Measurements from ENCODE around the gene ZSCAN16. TPM values are rescaled to one million over a fixed set of nuclear protein-coding genes. Genes with fewer than 3 reads are reported as not detected.

Gene ZSCAN16
- total RNA-seq, 4 donors from 2014 or later, result 7.5 to 19.5 (median 9.5) TPM; not detected in 1

DNA sequence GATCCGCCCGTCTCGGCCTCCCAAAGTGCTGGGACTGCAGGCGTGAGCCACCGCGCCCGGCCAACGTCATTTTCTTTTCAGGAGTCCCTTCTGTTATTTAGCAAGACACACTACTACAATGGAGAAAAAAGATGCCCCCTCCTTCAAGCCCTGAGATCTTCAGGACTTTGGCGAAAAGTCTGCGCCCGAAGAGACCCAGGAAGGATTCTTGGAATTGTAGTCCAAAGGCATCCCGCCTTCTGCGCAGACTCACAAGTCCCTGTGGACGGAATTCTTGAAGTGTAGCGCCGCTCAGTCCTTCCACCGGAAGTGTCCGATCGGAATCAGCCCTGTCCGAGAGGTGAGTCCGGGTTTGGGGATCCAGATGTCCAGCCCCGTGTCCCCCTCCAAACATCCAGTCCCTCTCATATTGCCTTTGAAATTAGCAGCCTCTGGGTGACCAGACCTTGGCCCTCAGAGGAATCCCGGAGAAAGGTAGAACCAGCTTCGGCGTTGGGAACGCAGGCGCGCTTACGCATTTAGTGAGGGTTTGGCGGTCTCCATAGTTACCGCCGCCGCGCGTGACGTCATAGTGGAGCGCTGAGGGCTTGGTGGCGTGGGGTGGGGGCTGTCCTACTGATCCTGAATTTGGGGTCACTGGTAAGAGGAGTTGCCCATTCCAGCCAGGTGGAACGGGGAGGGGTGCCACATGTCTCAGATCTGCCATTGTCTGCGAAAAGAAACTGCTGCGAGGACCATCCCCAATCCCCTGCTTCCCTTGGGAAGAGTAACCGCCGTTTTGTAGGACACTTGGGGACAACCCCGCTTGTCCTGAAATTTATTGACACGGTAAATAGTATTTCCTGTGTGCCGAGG lies 43.6 kb upstream of the ZSCAN16 start:
- 1% methylated on average over 45 of the region's 46 CpGs; no CpG with 5 or more reads in 1 of the 2 donors for WGBS, 2 donors (ENCODE audit: low coverage in 1 of 2)
- peak overlapping the region; percentile 87 to 92 (median 88) for H3K27ac ChIP-seq
- H3K4me3 ChIP-seq, result peak overlapping the region; percentile 49 to 77 (median 58)
- no peaks in the 10 kb centered on the region for H3K9me3 ChIP-seq
- peak; percentile 95 for DNase-seq
- TF ChIP-seq POLR2A (IDR thresholded peaks at IDR 0.05) (no peak), EP300 (IDR thresholded peaks at IDR 0.05; ENCODE audit: low read depth) (no peak), POLR2AphosphoS5 (IDR thresholded peaks at IDR 0.05) (peak; percentile 58 to 85 (median 69))
- TF ChIP-seq, protein P1, sequence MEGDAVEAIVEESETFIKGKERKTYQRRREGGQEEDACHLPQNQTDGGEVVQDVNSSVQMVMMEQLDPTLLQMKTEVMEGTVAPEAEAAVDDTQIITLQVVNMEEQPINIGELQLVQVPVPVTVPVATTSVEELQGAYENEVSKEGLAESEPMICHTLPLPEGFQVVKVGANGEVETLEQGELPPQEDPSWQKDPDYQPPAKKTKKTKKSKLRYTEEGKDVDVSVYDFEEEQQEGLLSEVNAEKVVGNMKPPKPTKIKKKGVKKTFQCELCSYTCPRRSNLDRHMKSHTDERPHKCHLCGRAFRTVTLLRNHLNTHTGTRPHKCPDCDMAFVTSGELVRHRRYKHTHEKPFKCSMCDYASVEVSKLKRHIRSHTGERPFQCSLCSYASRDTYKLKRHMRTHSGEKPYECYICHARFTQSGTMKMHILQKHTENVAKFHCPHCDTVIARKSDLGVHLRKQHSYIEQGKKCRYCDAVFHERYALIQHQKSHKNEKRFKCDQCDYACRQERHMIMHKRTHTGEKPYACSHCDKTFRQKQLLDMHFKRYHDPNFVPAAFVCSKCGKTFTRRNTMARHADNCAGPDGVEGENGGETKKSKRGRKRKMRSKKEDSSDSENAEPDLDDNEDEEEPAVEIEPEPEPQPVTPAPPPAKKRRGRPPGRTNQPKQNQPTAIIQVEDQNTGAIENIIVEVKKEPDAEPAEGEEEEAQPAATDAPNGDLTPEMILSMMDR (IDR thresholded peaks at IDR 0.05), result no peak
- intact Hi-C loops (cut with DNase I; ENCODE audit: low total_unique reads), result no loop called here
- H3K27me3 ChIP-seq, result no peaks in the 10 kb centered on the region
- peaks cover 0 to 6% (median 0%) of the 10 kb centered on the region in 4 donors for H3K36me3 ChIP-seq
- H3K4me1 ChIP-seq, result peaks cover 0 to 18% (median 9%) of the 10 kb centered on the region in 4 donors
- in situ Hi-C loops (cut with MboI; ENCODE audit: low pct_ligation_motif_present in 1 of 4, low pct_unique_long_range_greater_than_20kb in 1 of 4, low sequenced_read_pairs in 3 of 4), result no loop called here

DNA sequence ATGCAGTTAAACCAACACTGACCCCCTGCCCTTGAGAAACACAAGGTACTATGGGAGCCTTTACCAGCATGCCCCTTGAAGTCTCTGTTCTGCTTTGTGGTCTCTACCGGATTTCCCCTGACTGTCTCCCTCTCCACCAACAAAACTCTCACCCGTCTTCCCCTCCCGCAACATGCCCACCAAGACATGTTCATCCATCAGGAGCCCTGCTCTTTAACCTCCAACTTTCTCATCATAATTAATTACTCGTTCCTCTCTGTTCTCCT lies 43.0 kb upstream of the ZSCAN16 start:
- peak overlapping the region; percentile 49 to 77 (median 58) for H3K4me3 ChIP-seq
- no peaks in the 10 kb centered on the region for H3K9me3 ChIP-seq
- 11 to 15% methylated on average over 3 to 4 of the region's 4 CpGs for WGBS, 2 donors (ENCODE audit: low coverage in 1 of 2)
- TF ChIP-seq POLR2A (IDR thresholded peaks at IDR 0.05) (no peak), EP300 (IDR thresholded peaks at IDR 0.05; ENCODE audit: low read depth) (no peak), POLR2AphosphoS5 (IDR thresholded peaks at IDR 0.05) (no peak)
- TF ChIP-seq, protein P1 (IDR thresholded peaks at IDR 0.05), result no peak
- intact Hi-C loops (cut with DNase I; ENCODE audit: low total_unique reads) (no loop called here), in situ Hi-C loops (cut with MboI; ENCODE audit: low pct_ligation_motif_present in 1 of 4, low pct_unique_long_range_greater_than_20kb in 1 of 4, low sequenced_read_pairs in 3 of 4) (no loop called here)
- H3K27ac ChIP-seq, result peak overlapping the region; percentile 87 to 92 (median 88)
- peaks cover 0 to 11% (median 0%) of the 10 kb centered on the region in 4 donors for H3K36me3 ChIP-seq
- DNase-seq, result peak; percentile 20
- peaks cover 0 to 18% (median 9%) of the 10 kb centered on the region in 4 donors for H3K4me1 ChIP-seq
- H3K27me3 ChIP-seq, result no peaks in the 10 kb centered on the region

DNA sequence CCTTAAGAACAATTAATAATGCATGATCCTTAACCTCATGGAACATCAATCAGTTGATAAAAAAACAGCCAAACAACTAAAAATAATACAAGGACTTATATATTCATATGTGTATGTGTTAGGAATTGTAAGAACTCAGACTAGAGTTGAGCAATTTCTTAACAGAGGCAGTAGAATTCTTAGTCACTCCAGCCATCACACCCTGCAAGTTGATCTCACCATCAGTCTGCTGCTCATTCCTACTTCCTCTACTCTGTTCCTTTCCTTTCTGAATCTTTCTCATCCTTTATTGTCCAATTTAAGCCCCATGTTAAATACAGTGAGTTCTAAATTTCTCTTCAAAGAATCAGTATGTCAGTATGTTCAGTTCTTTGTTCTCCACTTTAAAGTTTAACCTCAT lies 41.5 kb upstream of the ZSCAN16 start:
- Histone ChIP-seq H3K27me3 (no peaks in the 10 kb centered on the region), H3K4me1 (peaks cover 0 to 18% (median 9%) of the 10 kb centered on the region in 4 donors), H3K27ac (no peak overlapping the region), H3K9me3 (no peaks in the 10 kb centered on the region), H3K36me3 (peaks cover 0 to 25% (median 2%) of the 10 kb centered on the region in 4 donors), H3K4me3 (no peak overlapping the region)
- TF ChIP-seq POLR2A (IDR thresholded peaks at IDR 0.05) (no peak), EP300 (IDR thresholded peaks at IDR 0.05; ENCODE audit: low read depth) (no peak)
- TF ChIP-seq, protein P1 (IDR thresholded peaks at IDR 0.05), result no peak
- intact Hi-C loops (cut with DNase I; ENCODE audit: low total_unique reads), result no loop called here
- no peak for DNase-seq
- in situ Hi-C loops (cut with MboI; ENCODE audit: low pct_ligation_motif_present in 1 of 4, low pct_unique_long_range_greater_than_20kb in 1 of 4, low sequenced_read_pairs in 3 of 4), result no loop called here

DNA sequence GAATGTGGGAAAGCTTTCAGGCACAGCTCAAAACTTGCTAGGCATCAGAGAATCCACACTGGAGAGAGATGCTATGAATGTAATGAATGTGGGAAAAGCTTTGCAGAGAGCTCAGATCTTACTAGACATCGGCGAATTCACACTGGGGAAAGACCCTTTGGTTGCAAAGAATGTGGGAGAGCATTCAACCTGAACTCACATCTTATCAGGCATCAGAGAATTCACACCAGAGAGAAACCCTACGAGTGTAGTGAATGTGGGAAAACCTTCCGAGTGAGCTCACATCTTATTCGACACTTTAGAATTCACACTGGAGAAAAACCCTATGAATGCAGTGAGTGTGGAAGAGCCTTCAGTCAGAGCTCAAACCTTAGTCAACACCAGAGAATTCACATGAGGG lies 35.4 kb upstream of the ZSCAN16 start:
- Histone ChIP-seq H3K4me1 (no peaks in the 10 kb centered on the region), H3K36me3 (peaks cover 0 to 46% (median 11%) of the 10 kb centered on the region in 4 donors), H3K27me3 (no peaks in the 10 kb centered on the region), H3K27ac (no peak overlapping the region), H3K9me3 (peaks cover 16 to 24% of the 10 kb centered on the region in 2 donors), H3K4me3 (no peak overlapping the region)
- intact Hi-C loops (cut with DNase I; ENCODE audit: low total_unique reads) (no loop called here), in situ Hi-C loops (cut with MboI; ENCODE audit: low pct_ligation_motif_present in 1 of 4, low pct_unique_long_range_greater_than_20kb in 1 of 4, low sequenced_read_pairs in 3 of 4) (no loop called here)
- no peak for DNase-seq
- TF ChIP-seq POLR2A (IDR thresholded peaks at IDR 0.05), result no peak
- TF ChIP-seq, protein P1 (IDR thresholded peaks at IDR 0.05), result no peak
- 98 to 100% methylated on average over 5 of the region's 5 CpGs for WGBS, 2 donors (ENCODE audit: low coverage in 1 of 2)
